Astrocyte (in vitro differentiated cells and primary cell): ENCODE measurements around the gene OR14A16.

Experiments used
- EZH2 ChIP-seq: IDR thresholded peaks from 2 replicates; pipeline ENCODE4 v1.6.1; 2012; ENCODE audit warnings: mild to moderate bottlenecking, low read length, inconsistent platforms; ENCODE audit not compliant: insufficient read depth
- TF ChIP-seq, protein P1 (sequence below): IDR thresholded peaks from 2 replicates; pipeline ENCODE4 v1.5.1; 2011; ENCODE audit warnings: low read depth, mild to moderate bottlenecking, inconsistent platforms, low read length, moderate library complexity; ENCODE audit not compliant: insufficient read depth

- TF ChIP-seq, protein P1, sequence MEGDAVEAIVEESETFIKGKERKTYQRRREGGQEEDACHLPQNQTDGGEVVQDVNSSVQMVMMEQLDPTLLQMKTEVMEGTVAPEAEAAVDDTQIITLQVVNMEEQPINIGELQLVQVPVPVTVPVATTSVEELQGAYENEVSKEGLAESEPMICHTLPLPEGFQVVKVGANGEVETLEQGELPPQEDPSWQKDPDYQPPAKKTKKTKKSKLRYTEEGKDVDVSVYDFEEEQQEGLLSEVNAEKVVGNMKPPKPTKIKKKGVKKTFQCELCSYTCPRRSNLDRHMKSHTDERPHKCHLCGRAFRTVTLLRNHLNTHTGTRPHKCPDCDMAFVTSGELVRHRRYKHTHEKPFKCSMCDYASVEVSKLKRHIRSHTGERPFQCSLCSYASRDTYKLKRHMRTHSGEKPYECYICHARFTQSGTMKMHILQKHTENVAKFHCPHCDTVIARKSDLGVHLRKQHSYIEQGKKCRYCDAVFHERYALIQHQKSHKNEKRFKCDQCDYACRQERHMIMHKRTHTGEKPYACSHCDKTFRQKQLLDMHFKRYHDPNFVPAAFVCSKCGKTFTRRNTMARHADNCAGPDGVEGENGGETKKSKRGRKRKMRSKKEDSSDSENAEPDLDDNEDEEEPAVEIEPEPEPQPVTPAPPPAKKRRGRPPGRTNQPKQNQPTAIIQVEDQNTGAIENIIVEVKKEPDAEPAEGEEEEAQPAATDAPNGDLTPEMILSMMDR, result no peak
- TF ChIP-seq EZH2, result no peak
Measured at GRCh38 chr1:247797518-247797917, 26.4 kb downstream of the OR14A16 start.
